K562 (cell line): Measurements from ENCODE around the gene ITGB6. TPM values are rescaled to one million over a fixed set of nuclear protein-coding genes. Genes with fewer than 3 reads are reported as not detected.

Experiments
- ATAC-seq: fragments of 200-7000 bp; cut with Tn5 transposase; 3 replicates; pipeline ENCODE4 v1.9.1; 2020; ENCODE audit warnings: moderate library complexity
- BruUV-seq: library from RNA; stranded (reverse); fragments of 400-500 nt; replicated peaks from 2 replicates; lab custom pipeline; 2021; lab: Mats Ljungman, UMichigan
- CTCF ChIA-PET: fragments of 300-600 bp; formaldehyde crosslinking; extraction: SDS; loops from one replicate; lab custom pipeline; 2021; ENCODE audit warnings: low intra/inter-chr PET ratio; lab: Yijun Ruan, JAX
- POLR2A ChIA-PET: fragments of 300-600, 350-650 bp; sonication (Branson Sonifier 250); formaldehyde crosslinking; extraction: SDS; loops from one replicate; lab custom pipeline; 2021; ENCODE audit warnings: antibody characterized with exemption, inconsistent platforms; lab: Yijun Ruan, JAX
- DNase-seq, 4 experiments: peaks; one replicate each; pipeline versions ENCODE4 v3.0.0 to v3.0.0-alpha.2; 2011 to 2018; ENCODE audit warnings: low spot score in 3 of 4, mixed read lengths in 3 of 4; ENCODE audit errors: extremely low read depth in 1 of 4
- FAIRE-seq: peaks from 2 replicates; lab custom pipeline; 2011; peaks lifted over from hg19 to GRCh38; lab: Jason Lieb, UNC
- H2AFZ ChIP-seq: 2 replicates; pipeline ENCODE4 v1.6.0; 2011; ENCODE audit warnings: low read depth, low read length, control low read depth, inconsistent platforms
- H3K27ac ChIP-seq: fragments of 200-600 bp; 3 replicates; pipeline ENCODE4 v1.8.0; 2011; ENCODE audit warnings: low read depth, mild to moderate bottlenecking, control low read depth, inconsistent platforms, low read length, moderate library complexity, mixed read lengths; ENCODE audit errors: extremely low read depth
- H3K27me3 ChIP-seq, 2 experiments: fragments of 300-600 bp in 1 of 2; 2 replicates in 1 of 2; 3 replicates in 1 of 2; pipeline versions ENCODE4 v1.6.0 to v1.8.0; 2011; ENCODE audit warnings: inconsistent platforms in 2 of 2, low read length in 2 of 2, mild to moderate bottlenecking in 1 of 2, mixed read lengths in 1 of 2, moderate library complexity in 1 of 2; ENCODE audit not compliant: control insufficient read depth in 2 of 2, insufficient read depth in 2 of 2
- H3K36me3 ChIP-seq: fragments of 300-600 bp; 3 replicates; pipeline ENCODE4 v1.8.0; 2011; ENCODE audit warnings: mild to moderate bottlenecking, low read length, inconsistent platforms; ENCODE audit not compliant: control insufficient read depth, insufficient read depth
- H3K4me1 ChIP-seq, 2 experiments: fragments of 200-600 bp in 1 of 2; replicated peaks in 1 of 2; 2 replicates in 1 of 2; 3 replicates in 1 of 2; pipeline versions ENCODE4 v1.5.1 to v1.8.0; 2011; ENCODE audit warnings: inconsistent platforms in 2 of 2, low read length in 2 of 2, mild to moderate bottlenecking in 1 of 2, mixed read lengths in 1 of 2, moderate library complexity in 1 of 2; ENCODE audit not compliant: control insufficient read depth in 2 of 2, insufficient read depth in 2 of 2
- H3K4me2 ChIP-seq: 2 replicates; pipeline ENCODE4 v1.6.1; 2011; ENCODE audit warnings: low read length, control low read depth, inconsistent platforms, mixed read lengths; ENCODE audit not compliant: insufficient read depth
- H3K4me3 ChIP-seq: fragments of 200-600 bp; sonication (generic), shearing (Covaris generic); 2 replicates; pipeline ENCODE4 v1.5.1; 2016; ENCODE audit warnings: control low read depth, inconsistent platforms
- H3K79me2 ChIP-seq: fragments of 200-600 bp; 3 replicates; pipeline ENCODE4 v1.8.0; 2011; ENCODE audit warnings: low read length, inconsistent platforms; ENCODE audit not compliant: control insufficient read depth, insufficient read depth
- H3K9ac ChIP-seq, 2 experiments: 2 replicates each; pipeline versions ENCODE4 v1.6.0 to v1.6.1; 2011; ENCODE audit warnings: low read depth in 2 of 2, low read length in 2 of 2, control low read depth in 1 of 2, inconsistent platforms in 1 of 2, mild to moderate bottlenecking in 1 of 2, mixed read lengths in 1 of 2; ENCODE audit not compliant: insufficient read depth in 1 of 2
- H3K9me1 ChIP-seq: one replicate; pipeline ENCODE4 v1.6.0; 2011; ENCODE audit warnings: inconsistent platforms, mild to moderate bottlenecking, low read length, moderate library complexity; ENCODE audit not compliant: control insufficient read depth, insufficient read depth
- H3K9me3 ChIP-seq: replicated peaks from 2 replicates; pipeline ENCODE4 v1.5.1; 2011; ENCODE audit warnings: low read depth, low read length, inconsistent platforms; ENCODE audit not compliant: control insufficient read depth, insufficient read depth
- H4K20me1 ChIP-seq: replicated peaks from 2 replicates; pipeline ENCODE4 v1.6.1; 2011; ENCODE audit warnings: low read length, inconsistent platforms, mixed read lengths; ENCODE audit not compliant: control insufficient read depth, insufficient read depth
- ARID2 ChIP-seq: fragments of 450-650 bp; IDR thresholded peaks from 2 replicates; pipeline ENCODE4 v1.6.1; 2017; ENCODE audit warnings: antibody characterized with exemption, mild to moderate bottlenecking
- ATF7 ChIP-seq: fragments of 450-650 bp; IDR thresholded peaks from 2 replicates; pipeline ENCODE4 v1.7.1; 2014; ENCODE audit warnings: mild to moderate bottlenecking, moderate library complexity
- EWSR1 ChIP-seq: fragments of 450-650 bp; IDR thresholded peaks from 2 replicates; pipeline ENCODE4 v1.6.1; 2018; ENCODE audit warnings: borderline replicate concordance, mild to moderate bottlenecking, low read depth, moderate library complexity; ENCODE audit not compliant: partially characterized antibody
- HCFC1 ChIP-seq: IDR thresholded peaks from 2 replicates; pipeline ENCODE4 v1.6.1; 2012; ENCODE audit warnings: low read depth, low read length, improper control_type of control experiment
- HMGN3 ChIP-seq: IDR thresholded peaks from 2 replicates; pipeline ENCODE4 v1.6.1; 2011; ENCODE audit warnings: borderline replicate concordance, low read depth, mild to moderate bottlenecking, mixed read lengths, low read length; ENCODE audit not compliant: insufficient read length; ENCODE audit errors: extremely low read depth
- JUND ChIP-seq, 2 experiments: IDR thresholded peaks; 2 replicates in 1 of 2; 3 replicates in 1 of 2; pipeline ENCODE4 v1.6.1; 2011; ENCODE audit warnings: borderline replicate concordance in 2 of 2, low read depth in 2 of 2, low read length in 2 of 2, improper control_type of control experiment in 1 of 2, missing biosample characterization in 1 of 2, missing genetic modification characterization in 1 of 2, missing genetic modification reagents in 1 of 2
- KLF1 ChIP-seq: fragments of 450-650 bp; IDR thresholded peaks from 2 replicates; pipeline ENCODE4 v1.6.1; 2016; ENCODE audit warnings: missing genetic modification characterization, missing compliant biosample characterization
- NELFE ChIP-seq: IDR thresholded peaks from 2 replicates; pipeline ENCODE4 v1.6.1; 2011; ENCODE audit warnings: mild to moderate bottlenecking; ENCODE audit not compliant: insufficient read depth, insufficient read length
- POU5F1 ChIP-seq: fragments of 150-350 bp; IDR thresholded peaks from 2 replicates; pipeline ENCODE4 v1.6.1; 2014; ENCODE audit warnings: borderline replicate concordance, low read length, low read depth, mild to moderate bottlenecking; ENCODE audit not compliant: partially characterized antibody
- TAL1 ChIP-seq: fragments of 450-650 bp; IDR thresholded peaks from 2 replicates; pipeline ENCODE4 v1.6.1; 2016; ENCODE audit warnings: mild to moderate bottlenecking
- ZNF12 ChIP-seq: sonication (generic); formaldehyde crosslinking; IDR thresholded peaks from 2 replicates; pipeline ENCODE4 v1.4.0; 2020; ENCODE audit warnings: mild to moderate bottlenecking, missing genetic modification reagents
- ZNF584 ChIP-seq: fragments of 200-800 bp; sonication (Bioruptor generic); IDR thresholded peaks from 2 replicates; pipeline ENCODE4 v1.6.1; 2016; ENCODE audit warnings: low read depth, mild to moderate bottlenecking, missing genetic modification characterization, missing compliant biosample characterization
- ZNF589 ChIP-seq: fragments of 200-800 bp; sonication (Bioruptor generic); IDR thresholded peaks from 2 replicates; pipeline ENCODE4 v1.6.1; 2016; ENCODE audit warnings: low read depth, missing genetic modification characterization, missing compliant biosample characterization
- WGBS: fragments of 100-300 bp; shearing (Covaris generic); methylation state at CpG from one replicate; pipeline ENCODE4 v1.1.6; 2016; ENCODE audit warnings: low coverage, mixed read lengths; ENCODE audit not compliant: insufficient coverage; ENCODE audit errors: missing lambda C conversion rate; 5-methylcytosine and 5-hydroxymethylcytosine counted together
- in situ Hi-C: fragments of 300-500 bp; cut with MboI; formaldehyde crosslinking; loops from 4 replicates; pipeline ENCODE4 v1.15.0; 2018; ENCODE audit warnings: inconsistent platforms, mixed read lengths
- intact Hi-C: fragments of 100-400 bp; cut with micrococcal nuclease; formaldehyde crosslinking; loops from 2 replicates; pipeline ENCODE4 v1.14.2; 2022
- polyA plus RNA-seq, 8 experiments: library from polyadenylated mRNA; depleted of rRNA in 4 of 8; stranded (reverse) in 5 of 8; unstranded in 3 of 8; fragments of >200 nt; fragmentation: Nextera tagmentation in 2 of 8; fragmentation: Illumina TruSeq in 1 of 8; extraction: Ambion mirVana in 2 of 8; extraction: Trizol in 1 of 8; gene quantifications; 2 replicates each; pipeline versions ENCODE4 v1.2.1 to v1.2.3, GENCODE V29; 2011 to 2014; ENCODE audit warnings: inconsistent platforms in 1 of 8, missing spikeins in 1 of 8
- total RNA-seq, 7 experiments: library from RNA; depleted of rRNA in 6 of 7; stranded (reverse); fragments of >200 nt in 6 of 7; fragmentation: Illumina TruSeq in 2 of 7; extraction: Trizol in 2 of 7; gene quantifications; 2 replicates each; pipeline versions ENCODE4 v1.2.1 to v1.2.3, GENCODE V29; 2011 to 2021; ENCODE audit warnings: low replicate concordance in 1 of 7
- TF ChIP-seq, protein P1 (sequence below): fragments of 450-650 bp; formaldehyde crosslinking; IDR thresholded peaks from 2 replicates; pipeline ENCODE4 v1.4.0; 2022; ENCODE audit warnings: missing genetic modification characterization
- TF ChIP-seq, protein P2 (sequence below): sonication (generic); formaldehyde crosslinking; IDR thresholded peaks from 2 replicates; pipeline ENCODE4 v1.8.0; 2023; ENCODE audit warnings: mild to moderate bottlenecking, missing genetic modification reagents
- TF ChIP-seq, protein P3 (sequence below), 3 experiments: IDR thresholded peaks in 2 of 3; conservative IDR thresholded peaks in 1 of 3; 2 replicates each; pipeline ENCODE4 v1.5.1; 2011 to 2012; ENCODE audit warnings: low read length in 3 of 3, mild to moderate bottlenecking in 3 of 3, control low read depth in 2 of 3, improper control_type of control experiment in 1 of 3, inconsistent platforms in 1 of 3, low read depth in 1 of 3, mixed read lengths in 1 of 3, moderate library complexity in 1 of 3; ENCODE audit not compliant: insufficient read depth in 2 of 3
- TF ChIP-seq, protein P4 (sequence below): IDR thresholded peaks from 2 replicates; pipeline ENCODE4 v1.6.1; 2011; ENCODE audit not compliant: insufficient read length; ENCODE audit errors: extremely low read depth

The ITGB6 gene
- total and polyA plus RNA-seq, 9 of the 15 experiments (the other 6 are each of a cell fraction or from before 2014, with no cell fraction given), result 0.18 TPM; not detected in 8

DNA sequence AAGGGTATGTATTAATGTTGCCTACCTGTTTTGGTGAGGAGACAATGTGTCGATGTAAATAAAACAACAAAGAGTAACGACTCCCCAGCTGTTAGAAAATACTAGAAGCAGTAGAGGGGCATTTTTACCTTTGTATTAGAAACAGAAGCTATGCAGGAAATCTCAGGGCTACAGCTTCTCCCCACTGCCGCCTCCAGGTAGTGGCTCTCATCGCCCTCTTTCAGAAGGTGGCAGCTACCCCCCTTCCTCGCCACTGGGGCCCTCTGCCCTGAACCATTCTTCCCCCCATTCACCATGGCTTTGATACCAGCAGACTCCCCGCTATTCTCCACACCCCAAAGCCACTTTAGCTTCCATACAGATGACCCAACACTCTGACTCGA lies 144.4 kb downstream of the ITGB6 start:
- no peak overlapping the region for H3K27ac ChIP-seq
- in situ Hi-C loops, result no loop called here
- no peaks in the 10 kb centered on the region for H4K20me1 ChIP-seq
- no peaks in the 10 kb centered on the region for H3K9me1 ChIP-seq
- DNase-seq, result no peak
- FAIRE-seq, result no peak
- 0% methylated on average over 7 of the region's 7 CpGs for WGBS
- no peak overlapping the region for H3K4me2 ChIP-seq
- H3K79me2 ChIP-seq, result no peaks in the 10 kb centered on the region
- ATAC-seq, result no peak
- no peaks in the 10 kb centered on the region for H3K9me3 ChIP-seq
- ChIA-PET CTCF (no interaction called here), POLR2A (no interaction called here)
- no TSS peak for BruUV-seq
- intact Hi-C loops, result no loop called here
- no peak overlapping the region for H3K9ac ChIP-seq
- H2AFZ ChIP-seq, result no peak overlapping the region
- H3K4me1 ChIP-seq, result no peaks in the 10 kb centered on the region
- H3K4me3 ChIP-seq, result no peak overlapping the region
- H3K27me3 ChIP-seq, result peaks cover 0 to 3% of the 10 kb centered on the region in 2 experiments; a peak in 2 of 5 replicates
- H3K36me3 ChIP-seq, result no peaks in the 10 kb centered on the region
- TF ChIP-seq POU5F1, result no peak
- TF ChIP-seq ZNF584 (CRISPR knock-in tag), result no peak
- TF ChIP-seq ZNF589 (CRISPR knock-in tag), result no peak
- TF ChIP-seq, protein P1, sequence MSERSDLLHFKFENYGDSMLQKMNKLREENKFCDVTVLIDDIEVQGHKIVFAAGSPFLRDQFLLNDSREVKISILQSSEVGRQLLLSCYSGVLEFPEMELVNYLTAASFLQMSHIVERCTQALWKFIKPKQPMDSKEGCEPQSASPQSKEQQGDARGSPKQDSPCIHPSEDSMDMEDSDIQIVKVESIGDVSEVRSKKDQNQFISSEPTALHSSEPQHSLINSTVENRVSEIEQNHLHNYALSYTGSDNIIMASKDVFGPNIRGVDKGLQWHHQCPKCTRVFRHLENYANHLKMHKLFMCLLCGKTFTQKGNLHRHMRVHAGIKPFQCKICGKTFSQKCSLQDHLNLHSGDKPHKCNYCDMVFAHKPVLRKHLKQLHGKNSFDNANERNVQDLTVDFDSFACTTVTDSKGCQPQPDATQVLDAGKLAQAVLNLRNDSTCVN (CRISPR knock-in tag), result no peak
- TF ChIP-seq, protein P2, sequence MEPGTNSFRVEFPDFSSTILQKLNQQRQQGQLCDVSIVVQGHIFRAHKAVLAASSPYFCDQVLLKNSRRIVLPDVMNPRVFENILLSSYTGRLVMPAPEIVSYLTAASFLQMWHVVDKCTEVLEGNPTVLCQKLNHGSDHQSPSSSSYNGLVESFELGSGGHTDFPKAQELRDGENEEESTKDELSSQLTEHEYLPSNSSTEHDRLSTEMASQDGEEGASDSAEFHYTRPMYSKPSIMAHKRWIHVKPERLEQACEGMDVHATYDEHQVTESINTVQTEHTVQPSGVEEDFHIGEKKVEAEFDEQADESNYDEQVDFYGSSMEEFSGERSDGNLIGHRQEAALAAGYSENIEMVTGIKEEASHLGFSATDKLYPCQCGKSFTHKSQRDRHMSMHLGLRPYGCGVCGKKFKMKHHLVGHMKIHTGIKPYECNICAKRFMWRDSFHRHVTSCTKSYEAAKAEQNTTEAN, result no peak
- TF ChIP-seq JUND (IDR thresholded peaks at IDR 0.05; ENCODE audit: borderline replicate concordance, low read depth, low read length), result no peak
- no peak for TF ChIP-seq JUND (tag; IDR thresholded peaks at IDR 0.05; ENCODE audit: borderline replicate concordance, low read depth, low read length)
- no peak for TF ChIP-seq ZNF12
- TF ChIP-seq, protein P3, sequence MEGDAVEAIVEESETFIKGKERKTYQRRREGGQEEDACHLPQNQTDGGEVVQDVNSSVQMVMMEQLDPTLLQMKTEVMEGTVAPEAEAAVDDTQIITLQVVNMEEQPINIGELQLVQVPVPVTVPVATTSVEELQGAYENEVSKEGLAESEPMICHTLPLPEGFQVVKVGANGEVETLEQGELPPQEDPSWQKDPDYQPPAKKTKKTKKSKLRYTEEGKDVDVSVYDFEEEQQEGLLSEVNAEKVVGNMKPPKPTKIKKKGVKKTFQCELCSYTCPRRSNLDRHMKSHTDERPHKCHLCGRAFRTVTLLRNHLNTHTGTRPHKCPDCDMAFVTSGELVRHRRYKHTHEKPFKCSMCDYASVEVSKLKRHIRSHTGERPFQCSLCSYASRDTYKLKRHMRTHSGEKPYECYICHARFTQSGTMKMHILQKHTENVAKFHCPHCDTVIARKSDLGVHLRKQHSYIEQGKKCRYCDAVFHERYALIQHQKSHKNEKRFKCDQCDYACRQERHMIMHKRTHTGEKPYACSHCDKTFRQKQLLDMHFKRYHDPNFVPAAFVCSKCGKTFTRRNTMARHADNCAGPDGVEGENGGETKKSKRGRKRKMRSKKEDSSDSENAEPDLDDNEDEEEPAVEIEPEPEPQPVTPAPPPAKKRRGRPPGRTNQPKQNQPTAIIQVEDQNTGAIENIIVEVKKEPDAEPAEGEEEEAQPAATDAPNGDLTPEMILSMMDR (IDR thresholded peaks at IDR 0.05 in 2 of 3, conservative IDR thresholded peaks at IDR 0.05 in 1 of 3; ENCODE audit: insufficient read depth in 2 of 3, low read depth in 1 of 3, low read length in 3 of 3), result no peak
- no peak for TF ChIP-seq TAL1
- TF ChIP-seq EWSR1, result no peak
- TF ChIP-seq ARID2, result no peak
- TF ChIP-seq, protein P4, sequence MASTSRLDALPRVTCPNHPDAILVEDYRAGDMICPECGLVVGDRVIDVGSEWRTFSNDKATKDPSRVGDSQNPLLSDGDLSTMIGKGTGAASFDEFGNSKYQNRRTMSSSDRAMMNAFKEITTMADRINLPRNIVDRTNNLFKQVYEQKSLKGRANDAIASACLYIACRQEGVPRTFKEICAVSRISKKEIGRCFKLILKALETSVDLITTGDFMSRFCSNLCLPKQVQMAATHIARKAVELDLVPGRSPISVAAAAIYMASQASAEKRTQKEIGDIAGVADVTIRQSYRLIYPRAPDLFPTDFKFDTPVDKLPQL, result no peak
- no peak for TF ChIP-seq ATF7
- no peak for TF ChIP-seq HCFC1
- no peak for TF ChIP-seq HMGN3
- TF ChIP-seq NELFE, result no peak
- no peak for TF ChIP-seq KLF1 (tag)
